H1 (cell line): ENCODE results near the gene ANKFN1. TPM values are rescaled to one million over a fixed set of nuclear protein-coding genes. Genes with fewer than 3 reads are reported as not detected.

Experiments used
- CTCF ChIA-PET: fragments of 300-600 bp; sonication (Branson Sonifier 250); formaldehyde crosslinking; loops from one replicate; lab custom pipeline; 2021; ENCODE audit not compliant: partially characterized antibody; lab: Charles Lee
- POLR2A ChIA-PET: fragments of 300-600 bp; sonication (Branson Sonifier 250); formaldehyde crosslinking; loops from one replicate; lab custom pipeline; 2021; ENCODE audit warnings: inconsistent platforms; ENCODE audit not compliant: partially characterized antibody; lab: Charles Lee
- DNase-seq, 2 experiments: peaks; one replicate each; pipeline versions ENCODE4 v3.0.0 to v3.0.0-alpha.2; 2010 to 2022; ENCODE audit warnings: low spot score in 2 of 2, low read depth in 1 of 2, mixed read lengths in 1 of 2
- FAIRE-seq: peaks from 2 replicates; lab custom pipeline; 2011; peaks lifted over from hg19 to GRCh38; lab: Jason Lieb, UNC
- H2AFZ ChIP-seq: 2 replicates; pipeline ENCODE4 v1.8.1; 2012; ENCODE audit warnings: low read length, inconsistent platforms
- H2AK5ac ChIP-seq: 2 replicates; pipeline ENCODE4 v1.6.1; 2013; ENCODE audit warnings: low read depth, low read length
- H2BK120ac ChIP-seq: replicated peaks from 2 replicates; pipeline ENCODE3; 2013; ENCODE audit warnings: low read depth, low read length, inconsistent platforms
- H2BK12ac ChIP-seq: 2 replicates; pipeline ENCODE4 v1.6.1; 2013; ENCODE audit warnings: low read depth, low read length
- H2BK15ac ChIP-seq: 2 replicates; pipeline ENCODE4 v1.6.1; 2013; ENCODE audit warnings: low read length
- H2BK20ac ChIP-seq: 2 replicates; pipeline ENCODE4 v1.6.1; 2013; ENCODE audit warnings: low read length
- H2BK5ac ChIP-seq: 2 replicates; pipeline ENCODE4 v1.6.1; 2013; ENCODE audit warnings: low read depth, low read length
- H3K14ac ChIP-seq: 2 replicates; pipeline ENCODE4 v1.6.1; 2013; ENCODE audit warnings: inconsistent platforms; ENCODE audit not compliant: insufficient read length
- H3K18ac ChIP-seq: 2 replicates; pipeline ENCODE4 v1.6.1; 2013; ENCODE audit warnings: low read length; ENCODE audit errors: extremely low read depth
- H3K23ac ChIP-seq: 2 replicates; pipeline ENCODE4 v1.6.1; 2013; ENCODE audit warnings: inconsistent platforms; ENCODE audit not compliant: insufficient read length
- H3K23me2 ChIP-seq: 2 replicates; pipeline ENCODE4 v1.6.1; 2013; ENCODE audit warnings: low read depth, low read length
- H3K27ac ChIP-seq: 2 replicates; pipeline ENCODE4 v1.6.1; 2011; ENCODE audit warnings: low read depth, low read length, inconsistent platforms
- H3K27me3 ChIP-seq, 4 experiments: replicated peaks in 1 of 4; 1 replicate in 1 of 4; 2 replicates in 3 of 4; pipeline versions ENCODE4 v1.6.1 to v1.8.1; 2011 to 2013; ENCODE audit warnings: low read length in 3 of 4, mild to moderate bottlenecking in 3 of 4, inconsistent platforms in 2 of 4, mixed read lengths in 2 of 4, moderate library complexity in 1 of 4; ENCODE audit not compliant: control insufficient read depth in 3 of 4, insufficient read depth in 3 of 4; ENCODE audit errors: extremely low read depth in 1 of 4
- H3K36me3 ChIP-seq, 4 experiments: 2 replicates each; pipeline versions ENCODE4 v1.6.1 to v1.8.1; 2011 to 2013; ENCODE audit warnings: mild to moderate bottlenecking in 4 of 4, low read length in 3 of 4, moderate library complexity in 2 of 4, control low read depth in 1 of 4, inconsistent platforms in 1 of 4; ENCODE audit not compliant: insufficient read depth in 4 of 4, control insufficient read depth in 2 of 4
- H3K4ac ChIP-seq: replicated peaks from 2 replicates; pipeline ENCODE3; 2013; ENCODE audit warnings: low read length, low read depth, mixed read lengths, inconsistent platforms; ENCODE audit not compliant: insufficient read length
- H3K4me1 ChIP-seq, 4 experiments: replicated peaks in 1 of 4; 1 replicate in 1 of 4; 2 replicates in 3 of 4; pipeline versions ENCODE4 v1.6.1 to v1.8.1; 2011 to 2013; ENCODE audit warnings: low read length in 3 of 4, inconsistent platforms in 2 of 4, mixed read lengths in 1 of 4; ENCODE audit not compliant: insufficient read depth in 4 of 4, control insufficient read depth in 3 of 4
- H3K4me2 ChIP-seq, 2 experiments: 2 replicates each; pipeline versions ENCODE4 v1.6.1 to v1.8.1; 2011 to 2013; ENCODE audit warnings: low read depth in 2 of 2, low read length in 2 of 2, control low read depth in 1 of 2, inconsistent platforms in 1 of 2, mild to moderate bottlenecking in 1 of 2; ENCODE audit not compliant: insufficient read depth in 1 of 2
- H3K4me3 ChIP-seq, 4 experiments: fragments of 200-600, 300-600 bp in 1 of 4; sonication (generic), shearing (Covaris generic), sonication (Bioruptor Twin) in 1 of 4; 2 replicates each; pipeline versions ENCODE4 v1.5.1 to v1.8.1; 2011 to 2016; ENCODE audit warnings: low read length in 4 of 4, low read depth in 3 of 4, control low read depth in 2 of 4, inconsistent platforms in 2 of 4, mild to moderate bottlenecking in 2 of 4, mixed read lengths in 1 of 4, moderate library complexity in 1 of 4; ENCODE audit not compliant: insufficient read depth in 2 of 4; ENCODE audit errors: extremely low read depth in 1 of 4
- H3K56ac ChIP-seq: replicated peaks from 2 replicates; pipeline ENCODE3; 2013; ENCODE audit warnings: low read depth, mild to moderate bottlenecking, mixed read lengths, low read length, inconsistent platforms; ENCODE audit not compliant: insufficient read length
- H3K79me1 ChIP-seq: 2 replicates; pipeline ENCODE4 v1.6.1; 2013; ENCODE audit warnings: low read depth, low read length, control low read depth
- H3K79me2 ChIP-seq, 2 experiments: 2 replicates each; pipeline versions ENCODE4 v1.6.1 to v1.8.1; 2012 to 2013; ENCODE audit warnings: low read length in 2 of 2, mild to moderate bottlenecking in 2 of 2, inconsistent platforms in 1 of 2; ENCODE audit not compliant: insufficient read depth in 2 of 2, control insufficient read depth in 1 of 2
- H3K9ac ChIP-seq, 4 experiments: replicated peaks in 1 of 4; 1 replicate in 1 of 4; 2 replicates in 3 of 4; pipeline versions ENCODE4 v1.6.1 to v1.8.1; 2011 to 2013; ENCODE audit warnings: low read depth in 3 of 4, low read length in 3 of 4, control low read depth in 2 of 4, mild to moderate bottlenecking in 2 of 4, moderate library complexity in 2 of 4, inconsistent platforms in 1 of 4; ENCODE audit errors: extremely low read depth in 1 of 4
- H3K9me3 ChIP-seq, 2 experiments: 2 replicates each; pipeline versions ENCODE4 v1.6.1 to v1.8.1; 2012 to 2013; ENCODE audit warnings: mild to moderate bottlenecking in 2 of 2, moderate library complexity in 2 of 2, control low read depth in 1 of 2, inconsistent platforms in 1 of 2, low read depth in 1 of 2, low read length in 1 of 2, mixed read lengths in 1 of 2; ENCODE audit not compliant: insufficient read depth in 2 of 2
- H4K20me1 ChIP-seq, 2 experiments: replicated peaks in 1 of 2; 2 replicates each; pipeline versions ENCODE3 to v1.8.1; 2011 to 2013; ENCODE audit warnings: inconsistent platforms in 2 of 2, low read length in 2 of 2, mild to moderate bottlenecking in 1 of 2; ENCODE audit not compliant: insufficient read depth in 2 of 2, control insufficient read depth in 1 of 2
- H4K5ac ChIP-seq: 2 replicates; pipeline ENCODE4 v1.6.1; 2013; ENCODE audit warnings: low read length, low read depth, mixed read lengths, inconsistent platforms; ENCODE audit not compliant: insufficient read length
- H4K8ac ChIP-seq: 2 replicates; pipeline ENCODE4 v1.8.0; 2013; ENCODE audit warnings: mild to moderate bottlenecking, moderate library complexity, low read length, inconsistent platforms; ENCODE audit not compliant: insufficient read depth; ENCODE audit errors: extremely low read depth
- H4K91ac ChIP-seq: replicated peaks from 2 replicates; pipeline ENCODE3; 2013; ENCODE audit warnings: low read length, mixed read lengths, inconsistent platforms; ENCODE audit not compliant: insufficient read length
- BRCA1 ChIP-seq: IDR thresholded peaks from 2 replicates; pipeline ENCODE4 v1.6.1; 2012; ENCODE audit warnings: low read depth, low read length, improper control_type of control experiment
- WGBS, 2 experiments: shearing (Covaris generic) in 1 of 2; methylation state at CpG; one replicate each; pipeline versions ENCODE4 v1.1.6 to v1.1.7; 2013 to 2015; ENCODE audit warnings: low lambda C conversion rate in 2 of 2, mixed read lengths in 2 of 2, inconsistent platforms in 1 of 2, low coverage in 1 of 2, missing lambda C conversion rate in 1 of 2; ENCODE audit not compliant: insufficient replicate concordance in 2 of 2, insufficient coverage in 1 of 2, insufficient read length in 1 of 2; ENCODE audit errors: extremely low coverage in 1 of 2, missing lambda C conversion rate in 1 of 2; 5-methylcytosine and 5-hydroxymethylcytosine counted together
- polyA plus RNA-seq, 7 experiments: library from polyadenylated mRNA; depleted of rRNA in 3 of 7; stranded (reverse) in 5 of 7; unstranded in 2 of 7; fragments of >200 nt in 5 of 7; fragments of 200-250 nt in 2 of 7; gene quantifications; 1 replicate in 5 of 7; 2 replicates in 1 of 7; 4 replicates in 1 of 7; pipeline versions ENCODE4 v1.2.1 to v1.2.3, GENCODE V29; 2011 to 2013; ENCODE audit warnings: missing spikeins in 2 of 7, mixed read lengths in 2 of 7
- total RNA-seq: library from RNA; stranded (reverse); fragmentation: NEBNext Ultra II Directional; extraction: Animal tissue kit (Norgen Biotek cat#: 25700); gene quantifications from 2 replicates; pipeline ENCODE4 v1.2.1, GENCODE V29; 2021

The ANKFN1 gene
- total and polyA plus RNA-seq, 2 of the 8 experiments (the other 6 are each of a cell fraction or from before 2014, with no cell fraction given), result not detected

GRCh38 chr17:56314026-56314425 is 160.8 kb downstream of the ANKFN1 start:
- Histone ChIP-seq H4K91ac (no peak overlapping the region), H3K18ac (no peak overlapping the region), H4K20me1 (no peaks in the 10 kb centered on the region), H3K4ac (no peak overlapping the region), H2BK12ac (no peak overlapping the region), H2BK20ac (no peak overlapping the region), H2AK5ac (no peak overlapping the region), H3K27ac (no peak overlapping the region), H3K4me2 (no peak overlapping the region), H3K4me1 (no peaks in the 10 kb centered on the region), H3K36me3 (no peaks in the 10 kb centered on the region), H2BK5ac (no peak overlapping the region), H2AFZ (no peak overlapping the region), H2BK15ac (no peak overlapping the region), H3K23ac (no peak overlapping the region), H3K9ac (no peak overlapping the region), H4K8ac (no peak overlapping the region), H3K9me3 (no peaks in the 10 kb centered on the region), H3K79me2 (no peaks in the 10 kb centered on the region), H3K79me1 (no peaks in the 10 kb centered on the region), H3K14ac (no peak overlapping the region), H3K23me2 (no peaks in the 10 kb centered on the region), H4K5ac (no peak overlapping the region), H2BK120ac (no peak overlapping the region), H3K4me3 (no peak overlapping the region), H3K56ac (no peak overlapping the region), H3K27me3 (peaks cover 0 to 2% (median 0%) of the 10 kb centered on the region in 4 experiments; a peak in 1 of 7 replicates)
- ChIA-PET CTCF (interaction anchor here (0.8 kb wide), 1 partner anchor 103 kb away, joined by 3 read pairs; no protein-coding TSS in a partner anchor), POLR2A (no interaction called here)
- FAIRE-seq, result no peak
- no peak for DNase-seq
- 73% methylated on average over 3 of the region's 3 CpGs; no CpG with 5 or more reads in 1 of the 2 experiments for WGBS, 2 experiments
- TF ChIP-seq BRCA1, result no peak
